GM18873 (cell line): Measurements from ENCODE around the gene PRKCH.

Experiments
- ATAC-seq: cut with Tn5 transposase; IDR thresholded peaks from one replicate; pipeline ENCODE4 v1.9.1; 2021; ENCODE audit warnings: mild to moderate bottlenecking, moderate library complexity, moderate number of reproducible peaks; ENCODE audit not compliant: unreplicated experiment, low FRiP score

Gene PRKCH

DNA sequence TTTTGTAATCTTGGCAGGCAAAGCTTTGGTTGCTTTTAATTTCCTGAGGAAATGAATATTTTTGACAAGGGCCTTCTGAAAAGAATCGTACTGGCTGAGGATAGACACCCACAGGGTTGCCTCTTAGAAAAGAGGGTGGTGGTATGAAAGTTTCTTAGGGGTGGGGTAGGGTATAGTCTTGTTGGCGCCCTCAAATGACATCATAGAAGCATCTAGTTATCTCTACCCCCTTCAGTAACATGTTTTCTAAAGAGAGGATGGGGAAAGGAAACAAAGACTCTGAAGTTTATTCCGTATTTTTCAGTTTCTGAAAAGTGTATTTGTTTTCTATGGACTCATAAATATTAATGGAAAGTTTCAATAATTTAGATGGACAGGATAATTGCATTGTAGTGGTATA is 13.7 kb downstream of the PRKCH start:
- ATAC-seq: no peak

DNA sequence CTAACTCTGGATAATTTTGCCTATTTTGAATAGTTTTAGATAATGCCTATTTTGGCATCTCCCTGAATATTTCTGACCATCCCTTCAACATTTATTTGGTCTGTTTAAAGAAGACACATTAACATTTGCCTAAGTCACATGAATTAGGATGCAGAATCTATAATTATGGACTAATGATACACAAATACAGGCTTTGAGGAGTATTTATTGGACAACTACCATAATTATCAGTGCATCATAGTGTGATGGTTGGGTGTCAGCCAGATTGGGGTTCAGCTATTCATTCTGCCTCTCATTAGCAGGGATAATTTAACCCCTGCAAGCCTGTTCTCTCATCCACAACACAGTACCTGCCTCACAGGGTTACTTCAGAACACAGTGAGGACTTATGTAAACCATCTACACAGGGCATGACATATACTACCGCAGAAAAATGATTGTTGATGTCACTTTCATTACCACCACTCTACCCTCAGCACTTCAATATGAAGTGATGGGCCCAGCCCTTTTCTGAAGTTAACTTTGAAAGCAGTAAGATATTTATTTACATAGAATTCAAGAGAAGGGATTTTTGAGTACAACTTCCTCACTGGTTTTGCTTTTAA is 14.4 kb downstream of the PRKCH start:
- ATAC-seq: no peak

DNA sequence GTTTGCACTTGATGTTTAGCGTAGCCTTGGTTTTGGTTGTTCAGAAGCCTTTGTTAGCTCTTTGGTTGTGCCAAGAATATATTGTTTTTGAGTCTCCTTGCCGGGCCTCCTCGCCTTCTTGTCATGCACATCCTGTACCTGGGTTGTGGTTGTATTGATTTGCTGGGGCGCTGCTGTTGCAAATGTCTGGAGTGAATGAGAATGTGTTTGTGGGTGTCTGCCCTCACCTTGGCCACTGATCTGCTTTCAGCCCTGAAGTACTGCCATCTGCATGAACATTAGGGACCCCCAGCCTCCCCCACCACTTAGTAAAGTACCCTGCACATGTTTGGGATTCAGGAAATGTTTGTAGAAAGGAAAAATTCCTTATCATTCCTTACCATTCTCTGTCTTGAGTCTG is 16.5 kb downstream of the PRKCH start:
- ATAC-seq: no peak

DNA sequence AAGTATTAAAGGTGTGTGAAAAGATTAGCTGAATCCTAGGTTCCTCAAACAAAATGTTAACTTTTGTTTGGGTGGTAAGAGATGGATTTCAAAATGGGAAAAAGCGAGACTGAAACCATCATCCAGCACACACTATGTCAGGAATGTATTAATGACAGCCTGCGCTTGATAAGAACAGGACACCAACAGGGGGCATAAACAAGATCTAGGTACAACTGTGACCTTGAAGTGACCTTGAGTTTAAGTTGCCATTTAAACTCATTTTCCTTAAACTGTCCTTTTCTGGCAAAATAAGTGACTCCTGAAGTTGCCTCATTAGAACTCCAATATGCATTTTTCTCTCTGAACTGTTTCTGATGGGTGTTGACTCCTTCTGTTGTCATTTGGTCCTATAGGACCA is 17.1 kb downstream of the PRKCH start:
- ATAC-seq: no peak

DNA sequence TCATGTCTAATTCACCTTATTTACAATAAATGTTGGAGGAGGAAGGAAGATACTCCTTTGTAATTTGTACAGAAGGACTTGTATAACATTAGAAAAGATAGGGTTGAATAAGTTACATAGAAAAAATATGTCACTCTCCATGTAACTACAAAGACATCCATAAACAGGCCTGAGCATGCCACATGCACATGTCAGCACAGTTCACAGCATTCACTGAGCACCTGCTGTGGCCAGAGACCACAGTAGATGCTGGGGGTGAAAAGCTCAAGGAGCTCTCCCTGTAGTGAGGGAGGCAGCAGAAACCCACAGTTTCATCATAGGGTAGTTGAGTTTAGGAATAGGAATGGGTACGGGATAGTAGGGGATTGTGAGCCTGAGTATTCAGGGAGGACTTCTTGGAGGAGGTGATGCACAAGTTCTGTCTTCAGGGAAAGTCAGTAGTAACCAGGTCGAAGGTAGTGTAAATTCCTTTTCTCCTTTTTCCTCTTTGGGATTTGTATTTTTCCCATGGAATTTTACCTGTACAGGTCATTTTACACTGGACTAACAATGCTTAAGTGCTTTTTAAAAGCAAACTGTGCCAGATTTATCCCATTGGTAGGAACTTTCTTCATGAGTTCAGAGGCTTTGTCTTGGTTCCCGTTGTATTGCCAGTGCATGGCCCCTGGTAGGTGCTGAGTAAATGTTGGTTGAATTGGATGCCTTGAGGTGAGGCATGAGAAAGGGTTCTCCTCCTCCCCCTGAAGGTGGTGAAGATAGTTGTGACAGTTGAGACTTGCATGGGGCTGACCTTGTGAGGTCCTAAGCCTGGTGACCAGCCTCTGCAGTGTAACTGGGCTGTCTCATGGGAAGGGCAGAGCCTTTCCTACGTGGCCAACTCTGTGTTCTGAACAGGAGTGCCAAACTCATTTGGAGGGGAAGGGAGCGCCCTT is 20.2 kb downstream of the PRKCH start:
- no peak for ATAC-seq

DNA sequence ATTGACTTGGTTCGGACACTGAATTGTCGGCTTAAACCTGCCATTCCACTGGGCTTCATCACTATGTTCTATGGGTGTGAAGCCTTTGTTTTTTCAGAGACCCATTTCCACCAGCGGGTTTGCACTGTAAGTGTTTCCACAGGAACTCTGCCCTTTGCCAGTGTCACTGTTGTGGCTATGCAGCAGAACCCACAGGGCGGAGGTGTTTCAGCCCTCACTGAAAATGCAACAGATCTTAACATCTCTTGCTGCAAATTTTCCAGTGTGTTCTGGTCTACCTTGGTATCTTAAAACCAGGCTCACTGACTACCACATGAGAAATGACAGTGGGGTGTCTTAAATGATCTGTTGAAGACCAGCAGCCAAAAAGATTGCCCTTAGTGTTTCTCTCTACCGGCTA is 21.1 kb downstream of the PRKCH start:
- ATAC-seq: no peak

DNA sequence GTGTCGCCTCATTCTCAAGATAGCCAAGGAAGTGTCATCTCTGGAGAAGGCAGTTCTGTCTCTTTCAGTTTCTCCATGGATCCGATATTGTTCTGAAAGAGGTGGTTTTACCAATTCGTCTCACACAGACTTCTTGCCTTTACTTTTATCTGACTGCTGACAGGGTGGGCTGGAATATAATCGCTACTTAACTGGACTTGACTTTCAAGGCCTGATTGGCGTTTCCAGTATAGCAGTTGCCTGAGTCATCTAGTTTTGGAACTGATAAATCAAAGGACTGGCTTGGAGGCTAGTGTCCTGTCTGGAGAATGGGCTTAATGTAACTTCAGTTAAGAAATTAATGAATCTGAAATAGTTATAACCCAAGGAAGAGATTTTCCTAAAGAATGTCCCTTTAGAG is 21.6 kb downstream of the PRKCH start:
- no peak for ATAC-seq

DNA sequence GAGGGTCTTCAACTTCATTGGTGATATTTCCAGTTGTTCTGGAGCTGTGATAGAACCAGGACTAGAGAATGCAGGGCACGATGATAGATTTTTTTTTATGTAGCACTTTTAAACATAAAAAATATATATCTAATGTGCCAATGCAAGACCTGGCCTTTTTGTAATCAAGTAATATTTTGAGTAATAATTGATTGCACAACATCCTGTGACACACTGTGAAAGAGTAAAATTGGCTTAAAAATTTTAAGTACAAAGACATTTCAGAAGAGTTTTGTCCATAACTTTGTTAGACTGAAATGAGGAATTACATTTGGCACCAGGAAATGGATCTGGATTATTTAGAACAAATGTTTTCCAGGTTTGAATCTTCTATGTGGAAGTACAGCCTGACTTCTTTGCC is 22.1 kb downstream of the PRKCH start:
- ATAC-seq: no peak

DNA sequence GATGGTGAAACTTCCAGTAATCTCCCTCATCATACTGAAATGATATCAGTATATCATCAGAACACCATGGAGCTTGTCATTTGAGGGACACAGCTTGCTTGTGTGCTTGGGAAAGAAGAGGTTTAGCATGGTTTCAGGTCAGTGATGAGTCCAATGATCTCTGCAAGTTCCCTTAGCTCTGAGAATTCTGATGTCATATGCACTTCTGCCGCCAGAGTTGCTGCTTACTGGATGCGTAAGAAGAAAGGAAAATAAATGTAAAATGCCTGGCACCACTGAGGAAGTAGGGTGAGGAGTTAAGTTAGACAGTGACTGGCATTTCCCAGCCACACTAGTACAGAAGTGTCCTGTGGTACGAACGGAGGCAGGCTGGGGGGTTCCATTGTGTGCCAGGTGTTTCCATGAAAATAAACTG is 22.6 kb downstream of the PRKCH start:
- no peak for ATAC-seq

DNA sequence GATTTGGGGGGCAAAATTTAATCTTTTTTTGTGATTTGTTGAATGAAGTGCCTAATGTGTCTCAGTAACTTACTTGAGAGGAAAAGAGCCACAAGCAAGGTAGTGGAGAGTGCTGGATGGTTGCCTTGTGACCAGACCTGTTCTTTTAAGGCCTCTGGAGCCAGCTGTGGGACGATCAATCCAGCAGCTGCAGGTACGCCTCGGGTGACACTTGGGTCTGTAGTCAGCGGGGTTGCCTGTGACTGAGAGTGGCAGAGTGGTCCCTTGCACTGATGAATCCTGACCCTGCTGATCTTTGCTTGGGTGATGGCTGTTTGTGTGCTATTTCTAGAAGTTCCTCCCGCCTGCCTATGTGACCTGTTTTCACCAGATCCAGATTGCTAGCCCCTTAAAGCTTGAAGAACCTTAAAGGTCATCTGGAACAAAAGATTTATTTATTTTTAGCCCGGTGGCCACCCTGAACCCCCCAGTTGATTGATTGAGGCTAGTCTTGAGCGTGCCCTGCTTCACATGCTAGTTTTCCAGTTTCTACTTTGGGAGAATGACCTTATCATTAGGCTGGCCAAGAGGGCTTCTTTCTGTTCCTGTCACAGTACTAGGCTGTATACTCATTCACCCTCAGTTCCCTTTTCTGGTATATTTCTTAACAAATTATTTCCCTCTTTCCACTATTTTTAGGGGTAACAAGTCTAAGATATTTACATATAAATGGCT is 23.2 kb downstream of the PRKCH start:
- ATAC-seq: no peak

DNA sequence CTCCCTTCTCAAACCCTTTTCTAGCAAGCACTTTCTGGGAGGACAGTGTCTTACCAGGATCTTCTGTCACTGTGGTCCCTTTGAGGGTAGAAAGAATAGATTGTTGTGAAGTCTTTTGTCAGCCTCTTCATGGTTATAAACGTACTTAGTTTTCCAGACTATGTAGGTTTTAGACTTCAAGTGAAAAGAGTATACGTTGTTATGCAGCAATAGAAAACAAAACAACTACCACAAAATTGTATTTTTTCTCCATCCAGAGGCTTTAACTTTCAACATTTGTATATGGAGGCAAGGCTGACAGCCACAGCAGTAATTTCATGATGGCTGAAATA is 23.7 kb downstream of the PRKCH start:
- no peak for ATAC-seq

DNA sequence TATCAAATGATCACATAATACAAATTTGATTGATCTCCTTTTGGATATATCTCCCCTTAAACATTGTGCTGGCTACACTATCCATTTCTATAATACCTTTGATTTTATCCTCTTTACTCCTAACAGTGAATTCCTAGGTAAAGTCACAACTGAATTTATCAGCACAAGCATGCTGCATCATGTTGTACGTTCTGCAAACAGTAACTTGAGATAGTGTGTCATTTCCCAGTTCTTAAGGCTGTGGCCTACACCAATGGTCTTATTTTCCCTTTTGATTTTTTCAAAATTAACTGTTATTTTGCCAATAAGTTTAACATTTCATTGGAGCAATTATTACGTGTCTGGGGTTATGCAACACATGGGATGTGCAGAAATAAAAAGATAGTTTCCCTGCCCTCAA is 24.8 kb downstream of the PRKCH start:
- ATAC-seq: no peak

DNA sequence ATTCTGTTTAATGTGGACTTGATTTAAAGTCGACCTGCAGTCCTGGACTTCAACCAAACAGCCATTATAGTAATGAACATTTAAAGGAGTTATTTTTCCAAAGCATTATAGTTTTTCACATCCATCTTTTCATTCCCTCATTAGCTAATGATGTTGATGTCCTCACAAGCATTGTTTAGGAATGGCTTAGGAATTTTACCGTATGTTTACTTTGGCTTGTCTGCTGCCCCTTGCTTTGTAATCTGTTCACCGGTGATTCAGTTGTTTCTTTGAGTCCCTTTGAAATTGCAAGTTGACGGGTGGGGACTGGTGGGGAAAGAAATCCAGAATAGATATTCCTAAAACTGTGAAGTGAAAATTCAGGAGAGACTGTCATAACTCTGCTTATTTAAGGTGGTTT is 25.4 kb downstream of the PRKCH start:
- no peak for ATAC-seq

DNA sequence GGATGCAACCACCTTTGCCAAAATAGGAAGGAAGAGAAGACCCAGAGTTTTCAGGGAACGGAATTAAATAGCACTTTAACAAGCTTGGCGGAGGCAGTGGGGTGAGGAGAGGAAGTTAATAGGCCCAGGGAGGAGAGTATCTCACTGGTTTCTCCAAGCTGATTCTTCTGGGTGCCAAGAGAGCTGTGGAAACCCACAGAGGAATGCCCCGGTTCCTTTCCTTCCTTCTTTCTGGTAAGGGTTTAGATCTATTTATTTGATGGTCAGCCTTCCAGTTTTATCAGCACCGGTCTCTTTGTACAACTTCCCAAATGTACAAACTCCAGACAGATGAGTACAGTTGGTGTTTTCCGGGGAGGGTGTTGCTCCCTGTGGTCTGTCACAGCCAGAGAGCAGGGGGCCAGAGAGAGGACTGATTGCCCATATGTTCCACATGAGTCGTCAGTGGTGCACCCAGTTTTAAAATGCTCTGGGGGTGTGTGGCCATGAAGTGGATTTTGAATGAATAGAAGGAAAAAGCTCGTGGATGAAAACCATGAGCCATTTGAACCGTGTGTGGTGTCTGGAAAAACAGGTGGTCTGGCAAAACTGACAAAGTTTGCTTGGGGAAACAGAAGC is 26.6 kb downstream of the PRKCH start:
- no peak for ATAC-seq

DNA sequence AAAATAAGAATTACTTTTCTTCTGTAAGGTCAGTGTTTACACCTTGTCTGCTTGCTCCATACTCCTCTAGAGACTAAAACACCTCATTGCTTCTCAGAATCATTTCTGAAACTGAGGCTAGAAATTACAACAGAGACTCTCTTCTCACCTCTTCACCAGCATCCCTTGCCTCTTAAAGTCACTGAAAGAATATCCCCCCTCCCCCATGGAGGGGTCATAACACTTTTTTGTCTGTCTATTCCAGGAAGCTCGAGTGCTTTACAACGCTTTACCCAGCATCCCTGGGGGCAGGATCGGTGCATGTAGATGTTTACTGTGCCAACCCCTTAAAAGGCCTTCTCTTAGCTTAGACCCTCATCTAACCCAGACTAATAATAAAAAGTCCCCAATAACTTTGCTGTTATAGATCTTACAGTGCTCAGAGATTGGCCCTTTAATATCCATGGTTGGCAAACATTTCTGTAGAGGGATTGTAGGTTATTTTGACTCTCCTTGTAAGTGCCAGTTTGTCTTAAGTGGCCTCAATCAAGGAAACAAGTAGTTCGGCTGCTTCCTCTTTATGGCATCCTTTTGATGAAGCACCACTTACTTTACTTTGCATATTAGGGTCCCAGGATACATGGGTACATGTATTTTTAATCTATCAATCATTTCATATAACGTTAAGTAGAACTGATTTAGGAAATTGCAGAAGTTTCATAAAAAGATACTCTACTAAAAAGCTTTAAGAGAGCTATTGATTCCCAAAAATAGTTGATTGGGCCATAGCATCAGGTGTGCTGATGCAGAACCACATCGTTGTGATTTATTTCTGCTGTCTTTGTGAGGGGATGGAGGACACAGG is 29.3 kb downstream of the PRKCH start:
- no peak for ATAC-seq

DNA sequence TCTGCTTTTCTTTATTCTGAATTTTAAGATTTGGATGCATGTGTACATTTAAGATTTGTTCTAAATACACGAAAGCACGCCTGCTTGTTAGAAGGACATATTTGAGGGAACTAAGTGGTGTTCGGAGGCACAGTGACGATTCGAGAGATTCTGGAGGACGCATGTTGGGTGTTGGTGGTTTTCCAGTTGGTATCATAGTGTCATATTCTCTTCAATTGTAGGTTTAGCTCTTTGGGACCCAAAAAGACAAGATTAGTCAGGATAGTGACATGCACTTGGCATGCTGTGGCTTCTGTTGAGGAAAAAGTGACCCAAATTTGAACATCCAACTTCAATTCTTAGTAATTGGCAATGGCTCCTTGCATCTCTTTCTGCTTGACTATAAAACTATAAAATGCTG is 30.1 kb downstream of the PRKCH start:
- no peak for ATAC-seq

DNA sequence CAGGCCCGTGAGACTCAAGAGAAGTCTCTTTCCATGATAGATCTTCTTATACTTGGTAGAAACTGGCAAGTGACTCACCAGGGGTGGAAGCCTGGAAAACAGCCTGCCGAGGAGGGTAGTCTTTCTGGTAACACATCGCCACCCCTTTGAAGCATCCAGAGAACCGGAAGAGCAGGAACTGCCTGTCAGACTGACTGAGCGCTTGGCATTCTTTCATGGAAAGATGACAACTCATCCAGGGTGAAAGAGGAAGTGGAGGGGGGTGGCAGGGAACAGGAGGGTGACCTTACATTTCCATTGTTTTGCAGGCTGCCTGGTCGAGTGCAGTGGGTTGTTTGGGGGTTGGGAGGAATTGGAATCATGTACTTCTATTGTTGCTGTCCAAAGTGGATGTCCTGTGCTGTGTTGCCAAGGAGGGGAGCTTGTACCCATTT is 34.5 kb downstream of the PRKCH start:
- no peak for ATAC-seq

DNA sequence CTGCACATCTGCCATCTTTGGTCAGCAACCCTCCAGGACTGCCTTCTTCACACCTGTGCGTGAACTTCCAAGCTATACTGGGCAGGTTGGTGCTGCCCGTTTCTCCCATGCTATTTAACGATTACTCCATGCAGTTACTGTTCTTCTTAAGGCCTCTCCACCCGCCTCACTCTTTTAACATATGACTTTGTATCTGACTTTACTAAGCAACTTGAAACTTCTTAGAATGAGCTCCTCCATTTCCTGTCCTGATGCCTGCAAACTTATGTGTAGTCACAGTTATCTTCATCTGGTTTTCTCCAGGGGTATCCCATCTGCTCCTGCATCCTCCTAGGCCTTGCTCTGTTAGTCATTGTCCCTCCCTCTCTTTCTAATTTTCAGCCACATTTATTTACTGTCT is 35.7 kb downstream of the PRKCH start:
- ATAC-seq: no peak

DNA sequence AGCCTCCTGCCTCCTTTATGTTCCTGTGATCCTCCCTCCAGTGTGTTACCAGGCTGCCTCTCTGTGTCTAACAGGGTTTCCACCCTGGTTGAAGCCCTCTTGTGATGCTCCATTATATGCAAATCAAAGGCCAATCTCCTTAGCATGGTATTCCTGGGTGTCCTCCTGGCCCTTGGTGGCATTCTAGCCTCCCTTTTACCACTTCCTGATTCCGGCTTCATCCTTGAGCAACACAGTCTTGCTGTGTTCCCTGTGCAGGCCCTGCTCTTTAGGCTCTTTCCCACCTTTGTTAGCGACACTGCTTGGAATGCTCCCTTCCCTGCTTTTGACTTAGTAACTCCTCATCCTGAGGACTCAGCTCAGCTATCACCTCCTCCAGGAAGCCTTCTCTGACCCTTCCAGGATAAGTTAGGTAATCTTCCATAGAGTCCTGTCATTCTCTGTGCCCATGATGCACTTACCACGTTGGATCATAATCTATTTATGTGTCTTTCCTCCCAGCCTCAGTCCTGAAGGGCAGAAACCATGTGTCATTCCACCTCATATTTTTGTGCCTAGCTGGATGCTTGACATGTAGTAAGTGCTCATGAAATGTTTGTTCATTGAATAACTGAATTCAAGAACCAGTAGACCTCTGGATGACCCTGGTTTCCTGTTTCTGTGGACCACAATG is 37.3 kb downstream of the PRKCH start:
- no peak for ATAC-seq
